ENCODE measurements around the gene COPA. TPM values are rescaled to one million over a fixed set of nuclear protein-coding genes. Genes with fewer than 3 reads are reported as not detected.

The COPA gene
- polyA plus RNA-seq, 1 of the 3 experiments (the other 2 are of a cell fraction) = 91.4 TPM

- H3F3A ChIP-seq (replicated peaks; ENCODE audit: insufficient read depth) = peaks cover 7% of the 10 kb centered on the region
- no peak overlapping the region for H2AFZ ChIP-seq (ENCODE audit: low read depth)
- peaks cover 53% of the 10 kb centered on the region for H4K20me1 ChIP-seq (ENCODE audit: insufficient read depth)
- H3K9ac ChIP-seq = no peak overlapping the region
- H3K27me3 ChIP-seq (ENCODE audit: insufficient read depth) = no peaks in the 10 kb centered on the region
- DNase-seq = no peak
- peaks cover 5 to 15% of the 10 kb centered on the region in 2 experiments; a peak in 2 of 4 replicates for H3K4me1 ChIP-seq (ENCODE audit: control insufficient read depth in 1 of 2, insufficient read depth in 2 of 2, low read depth in 1 of 2, low read length in 1 of 2)
- H3K9me3 ChIP-seq = no peaks in the 10 kb centered on the region
- H3K4me3 ChIP-seq (ENCODE audit: low read depth in 2 of 2, low read length in 1 of 2) = no peak overlapping the region
- peaks cover 46 to 54% of the 10 kb centered on the region in 2 experiments for H3K36me3 ChIP-seq (replicated peaks in 1 of 2; ENCODE audit: control insufficient read depth in 1 of 2, insufficient read depth in 2 of 2, low read length in 1 of 2)
- peaks cover 98% of the 10 kb centered on the region for H3K79me2 ChIP-seq (ENCODE audit: insufficient read depth)
- 95% methylated on average over 3 of the region's 3 CpGs for WGBS (ENCODE audit: low lambda C conversion rate)
- H3K4me2 ChIP-seq = peak overlapping the region; percentile 83; the same call in 1 of the 2 replicates
- H3K27ac ChIP-seq (ENCODE audit: low read depth in 2 of 2, low read length in 1 of 2) = no peak overlapping the region
- CTCF ChIA-PET = interaction anchor here (1.0 to 2.2 kb wide), 5 partner anchors 10 to 255 kb away, joined by 3 to 9 read pairs (median 5); no protein-coding TSS in a partner anchor
- POLR2A ChIA-PET = no interaction called here
- TF ChIP-seq YY1 (IDR thresholded peaks at IDR 0.05; ENCODE audit: low read depth) = no peak
- no peak for TF ChIP-seq PBX3 (IDR thresholded peaks at IDR 0.05)
- no peak for TF ChIP-seq CHD2 (IDR thresholded peaks at IDR 0.05; ENCODE audit: low read length, partially characterized antibody)
- no peak for TF ChIP-seq SIN3A (IDR thresholded peaks at IDR 0.05; ENCODE audit: borderline replicate concordance, low read depth, low read length)
- no peak for TF ChIP-seq FOXJ3 (CRISPR knock-in tag; IDR thresholded peaks at IDR 0.05)
- no peak for TF ChIP-seq GATA2 (CRISPR knock-in tag; IDR thresholded peaks at IDR 0.05)
- no peak for TF ChIP-seq TCF12 (IDR thresholded peaks at IDR 0.05)
- TF ChIP-seq REST (IDR thresholded peaks at IDR 0.05; ENCODE audit: low read depth, low read length) = no peak
- TF ChIP-seq RXRA (IDR thresholded peaks at IDR 0.05; ENCODE audit: borderline replicate concordance, low read depth) = no peak
- TF ChIP-seq EP300 (IDR thresholded peaks at IDR 0.05; ENCODE audit: borderline replicate concordance in 1 of 2, low read depth in 1 of 2, low read length in 1 of 2) = no peak
- TF ChIP-seq RCOR1 (IDR thresholded peaks at IDR 0.05; ENCODE audit: low read length) = no peak
- no peak for TF ChIP-seq FOXM1 (IDR thresholded peaks at IDR 0.05; ENCODE audit: low read depth)
- TF ChIP-seq NFIC (IDR thresholded peaks at IDR 0.05; ENCODE audit: borderline replicate concordance) = no peak
- TF ChIP-seq EZH2phosphoT487 (IDR thresholded peaks at IDR 0.05; ENCODE audit: borderline replicate concordance, low read depth) = no peak
- TF ChIP-seq MAX (IDR thresholded peaks at IDR 0.05; ENCODE audit: low read depth) = no peak
- no peak for TF ChIP-seq SMC3 (IDR thresholded peaks at IDR 0.05; ENCODE audit: low read depth, low read length)
- TF ChIP-seq USF2 (IDR thresholded peaks at IDR 0.05; ENCODE audit: borderline replicate concordance, low read depth, low read length) = no peak
- no peak for TF ChIP-seq ELF1 (IDR thresholded peaks at IDR 0.05)
- TF ChIP-seq ZBTB33 (IDR thresholded peaks at IDR 0.05; ENCODE audit: borderline replicate concordance, low read depth) = no peak
- H3K9me2 ChIP-seq = no peaks in the 10 kb centered on the region
These were observed 2.9 kb downstream of the COPA start for GRCh38 chr1:160340146-160340545.
